DOHH2 (cell line): ENCODE data around the gene SLC5A9.

Experiments used
- EZH2phosphoT487 ChIP-seq: fragments of 200-600 bp; sonication (generic); IDR thresholded peaks from 2 replicates; pipeline ENCODE4 v1.6.1; 2017; ENCODE audit warnings: borderline replicate concordance, mild to moderate bottlenecking, antibody characterized with exemption, low read length, moderate library complexity, mixed read lengths
- TF ChIP-seq, protein P1 (sequence below): fragments of 200-600 bp; sonication (generic); IDR thresholded peaks from one replicate; pipeline ENCODE4 v1.5.1; 2014; ENCODE audit warnings: antibody characterized with exemption, mild to moderate bottlenecking, low read depth, low read length; ENCODE audit not compliant: poor library complexity, severe bottlenecking

- TF ChIP-seq, protein P1, sequence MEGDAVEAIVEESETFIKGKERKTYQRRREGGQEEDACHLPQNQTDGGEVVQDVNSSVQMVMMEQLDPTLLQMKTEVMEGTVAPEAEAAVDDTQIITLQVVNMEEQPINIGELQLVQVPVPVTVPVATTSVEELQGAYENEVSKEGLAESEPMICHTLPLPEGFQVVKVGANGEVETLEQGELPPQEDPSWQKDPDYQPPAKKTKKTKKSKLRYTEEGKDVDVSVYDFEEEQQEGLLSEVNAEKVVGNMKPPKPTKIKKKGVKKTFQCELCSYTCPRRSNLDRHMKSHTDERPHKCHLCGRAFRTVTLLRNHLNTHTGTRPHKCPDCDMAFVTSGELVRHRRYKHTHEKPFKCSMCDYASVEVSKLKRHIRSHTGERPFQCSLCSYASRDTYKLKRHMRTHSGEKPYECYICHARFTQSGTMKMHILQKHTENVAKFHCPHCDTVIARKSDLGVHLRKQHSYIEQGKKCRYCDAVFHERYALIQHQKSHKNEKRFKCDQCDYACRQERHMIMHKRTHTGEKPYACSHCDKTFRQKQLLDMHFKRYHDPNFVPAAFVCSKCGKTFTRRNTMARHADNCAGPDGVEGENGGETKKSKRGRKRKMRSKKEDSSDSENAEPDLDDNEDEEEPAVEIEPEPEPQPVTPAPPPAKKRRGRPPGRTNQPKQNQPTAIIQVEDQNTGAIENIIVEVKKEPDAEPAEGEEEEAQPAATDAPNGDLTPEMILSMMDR, result no peak
- TF ChIP-seq EZH2phosphoT487, result no peak
Measured at GRCh38 chr1:48292706-48293105, 70.2 kb downstream of the SLC5A9 start.
